OCI-LY7 (cell line): Measurements from ENCODE around the gene CRAMP1.

Experiments used
- EZH2phosphoT487 ChIP-seq: fragments of 200-600 bp; sonication (generic); IDR thresholded peaks from 2 replicates; pipeline ENCODE4 v1.6.1; 2018; ENCODE audit warnings: low read depth, borderline replicate concordance, mild to moderate bottlenecking, mixed run types, antibody characterized with exemption, low read length, moderate library complexity, mixed read lengths
- TF ChIP-seq, protein P1 (sequence below): fragments of 200-600 bp; sonication (generic); conservative IDR thresholded peaks from 2 replicates; pipeline ENCODE4 v1.5.1; 2014; ENCODE audit warnings: mild to moderate bottlenecking, antibody characterized with exemption, low read length, moderate library complexity, mixed read lengths

GRCh38 chr16:1631931-1632637, 19.9 kb downstream of the CRAMP1 start:
- TF ChIP-seq, protein P1, sequence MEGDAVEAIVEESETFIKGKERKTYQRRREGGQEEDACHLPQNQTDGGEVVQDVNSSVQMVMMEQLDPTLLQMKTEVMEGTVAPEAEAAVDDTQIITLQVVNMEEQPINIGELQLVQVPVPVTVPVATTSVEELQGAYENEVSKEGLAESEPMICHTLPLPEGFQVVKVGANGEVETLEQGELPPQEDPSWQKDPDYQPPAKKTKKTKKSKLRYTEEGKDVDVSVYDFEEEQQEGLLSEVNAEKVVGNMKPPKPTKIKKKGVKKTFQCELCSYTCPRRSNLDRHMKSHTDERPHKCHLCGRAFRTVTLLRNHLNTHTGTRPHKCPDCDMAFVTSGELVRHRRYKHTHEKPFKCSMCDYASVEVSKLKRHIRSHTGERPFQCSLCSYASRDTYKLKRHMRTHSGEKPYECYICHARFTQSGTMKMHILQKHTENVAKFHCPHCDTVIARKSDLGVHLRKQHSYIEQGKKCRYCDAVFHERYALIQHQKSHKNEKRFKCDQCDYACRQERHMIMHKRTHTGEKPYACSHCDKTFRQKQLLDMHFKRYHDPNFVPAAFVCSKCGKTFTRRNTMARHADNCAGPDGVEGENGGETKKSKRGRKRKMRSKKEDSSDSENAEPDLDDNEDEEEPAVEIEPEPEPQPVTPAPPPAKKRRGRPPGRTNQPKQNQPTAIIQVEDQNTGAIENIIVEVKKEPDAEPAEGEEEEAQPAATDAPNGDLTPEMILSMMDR = no peak
- TF ChIP-seq EZH2phosphoT487 = no peak
